CD14-positive monocyte (primary cell): Measurements from ENCODE around the gene PARP2. TPM values are rescaled to one million over a fixed set of nuclear protein-coding genes. Genes with fewer than 3 reads are reported as not detected.

Experiments
- DNase-seq, 3 donors: peaks; one replicate each; pipeline ENCODE4 v3.0.0-alpha.2; 2011 to 2022
- H2AFZ ChIP-seq: 2 replicates; pipeline ENCODE4 v1.6.0; 2012; ENCODE audit warnings: mild to moderate bottlenecking, low read depth, low read length, inconsistent platforms; ENCODE audit not compliant: insufficient read depth, poor library complexity, severe bottlenecking
- H3K27ac ChIP-seq, 2 donors: 1 replicate in 1 of 2; 2 replicates in 1 of 2; pipeline ENCODE4 v1.5.1; 2012 to 2013; ENCODE audit warnings: low read length in 2 of 2, control low read depth in 1 of 2, inconsistent platforms in 1 of 2, low read depth in 1 of 2, mild to moderate bottlenecking in 1 of 2
- H3K27me3 ChIP-seq, 2 donors: one replicate each; pipeline versions ENCODE4 v1.6.0 to v1.6.1; 2011 to 2013; ENCODE audit warnings: low read length in 2 of 2; ENCODE audit not compliant: control insufficient read depth in 2 of 2, insufficient read depth in 2 of 2
- H3K36me3 ChIP-seq, 2 donors: replicated peaks in 1 of 2; 1 replicate in 1 of 2; 2 replicates in 1 of 2; pipeline versions ENCODE4 v1.5.1 to v1.6.1; 2012 to 2013; ENCODE audit warnings: low read length in 2 of 2, control low read depth in 1 of 2, inconsistent platforms in 1 of 2, mild to moderate bottlenecking in 1 of 2; ENCODE audit not compliant: insufficient read depth in 2 of 2, control insufficient read depth in 1 of 2
- H3K4me1 ChIP-seq, 2 donors: 1 replicate in 1 of 2; 2 replicates in 1 of 2; pipeline versions ENCODE4 v1.5.1 to v1.6.1; 2012 to 2013; ENCODE audit warnings: low read length in 2 of 2, control low read depth in 1 of 2, inconsistent platforms in 1 of 2, mild to moderate bottlenecking in 1 of 2, moderate library complexity in 1 of 2; ENCODE audit not compliant: insufficient read depth in 2 of 2, control insufficient read depth in 1 of 2
- H3K4me2 ChIP-seq: replicated peaks from 2 replicates; pipeline ENCODE3; 2012; ENCODE audit warnings: low read length, moderate library complexity, mild to moderate bottlenecking; ENCODE audit not compliant: poor library complexity, severe bottlenecking; ENCODE audit errors: extremely low read depth
- H3K4me3 ChIP-seq, 3 experiments: fragments of 200-600 bp in 1 of 3; sonication (generic) in 1 of 3; replicated peaks in 1 of 3; 1 replicate in 2 of 3; 2 replicates in 1 of 3; pipeline ENCODE4 v1.5.1; 2011 to 2013; ENCODE audit warnings: low read length in 3 of 3, mild to moderate bottlenecking in 3 of 3, control low read depth in 2 of 3, low read depth in 2 of 3, inconsistent platforms in 1 of 3, moderate library complexity in 1 of 3
- H3K79me2 ChIP-seq: 2 replicates; pipeline ENCODE4 v1.6.0; 2012; ENCODE audit warnings: mild to moderate bottlenecking, control low read depth, inconsistent platforms, low read length, moderate library complexity; ENCODE audit not compliant: insufficient read depth
- H3K9ac ChIP-seq: 2 replicates; pipeline ENCODE4 v1.6.0; 2017; ENCODE audit warnings: low read length, mild to moderate bottlenecking; ENCODE audit not compliant: insufficient read depth, poor library complexity, severe bottlenecking
- H3K9me3 ChIP-seq, 2 donors: replicated peaks in 1 of 2; 1 replicate in 1 of 2; 2 replicates in 1 of 2; pipeline versions ENCODE4 v1.5.1 to v1.6.1; 2012 to 2013; ENCODE audit warnings: low read length in 2 of 2, control low read depth in 1 of 2; ENCODE audit not compliant: control insufficient read depth in 1 of 2, insufficient read depth in 1 of 2
- H4K20me1 ChIP-seq: 2 replicates; pipeline ENCODE4 v1.6.0; 2012; ENCODE audit warnings: mild to moderate bottlenecking, low read length, control low read depth, moderate library complexity; ENCODE audit not compliant: insufficient read depth
- H3K27ac Mint-ChIP-seq, 7 donors: one replicate each; pipeline ENCODE4 v1.8.0; 2020; ENCODE audit warnings: mild to moderate bottlenecking in 7 of 7, mixed read lengths in 7 of 7, moderate library complexity in 6 of 7, inconsistent platforms in 2 of 7
- H3K27me3 Mint-ChIP-seq, 3 donors: one replicate each; pipeline ENCODE4 v1.8.0; 2021 to 2022; ENCODE audit warnings: low read depth in 3 of 3, mild to moderate bottlenecking in 3 of 3, mixed read lengths in 3 of 3, moderate library complexity in 3 of 3, inconsistent platforms in 1 of 3
- H3K36me3 Mint-ChIP-seq, 2 donors: one replicate each; pipeline ENCODE4 v1.8.0; 2020; ENCODE audit warnings: mixed read lengths in 2 of 2, inconsistent platforms in 1 of 2, mild to moderate bottlenecking in 1 of 2
- H3K4me1 Mint-ChIP-seq: one replicate; pipeline ENCODE4 v1.8.0; 2020; ENCODE audit warnings: mild to moderate bottlenecking, mixed read lengths
- H3K4me3 Mint-ChIP-seq, 2 donors: one replicate each; pipeline ENCODE4 v1.8.0; 2020; ENCODE audit warnings: mild to moderate bottlenecking in 2 of 2, mixed read lengths in 2 of 2, moderate library complexity in 1 of 2
- H3K9me3 Mint-ChIP-seq, 7 donors: one replicate each; pipeline ENCODE4 v1.8.0; 2020 to 2022; ENCODE audit warnings: mixed read lengths in 7 of 7, mild to moderate bottlenecking in 6 of 7, moderate library complexity in 6 of 7, inconsistent platforms in 2 of 7
- WGBS: methylation state at CpG from one replicate; pipeline ENCODE4 v1.1.5; 2013; ENCODE audit warnings: missing lambda C conversion rate; ENCODE audit not compliant: insufficient coverage; 5-methylcytosine and 5-hydroxymethylcytosine counted together
- intact Hi-C, 2 donors: fragments of 100-400 bp; cut with micrococcal nuclease; formaldehyde crosslinking; loops; one replicate each; pipeline versions ENCODE4 v1.15.0 to v1.15.1; 2023
- polyA plus RNA-seq, 3 donors: library from polyadenylated mRNA; depleted of rRNA in 1 of 3; unstranded in 2 of 3; stranded (reverse) in 1 of 3; fragments of 300-500 nt in 2 of 3; fragments of >200 nt in 1 of 3; fragmentation: Illumina TruSeq in 2 of 3; gene quantifications; 1 replicate in 2 of 3; 2 replicates in 1 of 3; pipeline ENCODE4 v1.2.3, GENCODE V29; 2012 to 2021
- TF ChIP-seq, protein P1 (sequence below): fragments of 200-600 bp; IDR thresholded peaks from one replicate; pipeline ENCODE4 v1.8.0; 2022; ENCODE audit warnings: antibody characterized with exemption, mild to moderate bottlenecking

The PARP2 gene
- polyA plus RNA-seq, 3 donors = 1.8 to 7.3 (median 3.9) TPM

DNA sequence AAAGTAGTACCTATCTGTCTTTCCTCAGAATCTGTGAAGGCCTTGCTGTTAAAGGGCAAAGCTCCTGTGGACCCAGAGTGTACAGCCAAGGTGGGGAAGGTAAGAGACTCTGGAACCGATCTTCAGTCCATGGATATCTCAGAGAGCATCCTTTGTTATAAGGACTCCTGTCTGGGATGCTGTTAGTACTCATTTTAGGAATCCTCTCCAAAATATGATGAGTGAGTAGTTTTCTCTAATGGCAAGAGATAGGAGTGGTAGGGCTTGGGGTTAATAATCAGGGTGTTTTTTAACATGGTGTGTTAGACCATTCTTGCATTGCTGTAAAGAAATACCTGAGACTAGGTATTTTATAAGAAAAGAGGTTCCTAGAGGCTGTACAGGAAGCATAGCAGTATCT lies 1.9 kb downstream of the PARP2 start:
- WGBS = 100% methylated on average over 1 of the region's 1 CpG
- peaks cover 9% of the 10 kb centered on the region for H3K4me1 Mint-ChIP-seq
- Histone ChIP-seq H3K4me3 (no peak overlapping the region), H3K27me3 (no peaks in the 10 kb centered on the region), H3K79me2 (peaks cover 12% of the 10 kb centered on the region), H3K36me3 (peaks cover 6 to 32% of the 10 kb centered on the region in 2 donors), H2AFZ (no peak overlapping the region), H3K4me2 (no peak overlapping the region), H3K9ac (no peak overlapping the region), H3K27ac (no peak overlapping the region), H4K20me1 (no peaks in the 10 kb centered on the region), H3K4me1 (peaks cover 11 to 14% of the 10 kb centered on the region in 2 donors), H3K9me3 (no peaks in the 10 kb centered on the region)
- peaks cover 16 to 36% of the 10 kb centered on the region in 2 donors for H3K36me3 Mint-ChIP-seq
- no peak for DNase-seq
- no peak overlapping the region for H3K4me3 Mint-ChIP-seq
- peak overlapping the region in 2 of 7 donors; percentile 0 to 26 for H3K27ac Mint-ChIP-seq
- H3K27me3 Mint-ChIP-seq = peaks cover 0 to 3% (median 0%) of the 10 kb centered on the region in 3 donors
- intact Hi-C loops = loop anchor here (10.0 kb wide), 1 partner anchor 109 kb away; the partner anchor contains the start of genes APEX1 (in 2 of the 2) and OSGEP (in 2 of the 2)
- no peaks in the 10 kb centered on the region for H3K9me3 Mint-ChIP-seq
- TF ChIP-seq, protein P1, sequence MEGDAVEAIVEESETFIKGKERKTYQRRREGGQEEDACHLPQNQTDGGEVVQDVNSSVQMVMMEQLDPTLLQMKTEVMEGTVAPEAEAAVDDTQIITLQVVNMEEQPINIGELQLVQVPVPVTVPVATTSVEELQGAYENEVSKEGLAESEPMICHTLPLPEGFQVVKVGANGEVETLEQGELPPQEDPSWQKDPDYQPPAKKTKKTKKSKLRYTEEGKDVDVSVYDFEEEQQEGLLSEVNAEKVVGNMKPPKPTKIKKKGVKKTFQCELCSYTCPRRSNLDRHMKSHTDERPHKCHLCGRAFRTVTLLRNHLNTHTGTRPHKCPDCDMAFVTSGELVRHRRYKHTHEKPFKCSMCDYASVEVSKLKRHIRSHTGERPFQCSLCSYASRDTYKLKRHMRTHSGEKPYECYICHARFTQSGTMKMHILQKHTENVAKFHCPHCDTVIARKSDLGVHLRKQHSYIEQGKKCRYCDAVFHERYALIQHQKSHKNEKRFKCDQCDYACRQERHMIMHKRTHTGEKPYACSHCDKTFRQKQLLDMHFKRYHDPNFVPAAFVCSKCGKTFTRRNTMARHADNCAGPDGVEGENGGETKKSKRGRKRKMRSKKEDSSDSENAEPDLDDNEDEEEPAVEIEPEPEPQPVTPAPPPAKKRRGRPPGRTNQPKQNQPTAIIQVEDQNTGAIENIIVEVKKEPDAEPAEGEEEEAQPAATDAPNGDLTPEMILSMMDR = no peak

DNA sequence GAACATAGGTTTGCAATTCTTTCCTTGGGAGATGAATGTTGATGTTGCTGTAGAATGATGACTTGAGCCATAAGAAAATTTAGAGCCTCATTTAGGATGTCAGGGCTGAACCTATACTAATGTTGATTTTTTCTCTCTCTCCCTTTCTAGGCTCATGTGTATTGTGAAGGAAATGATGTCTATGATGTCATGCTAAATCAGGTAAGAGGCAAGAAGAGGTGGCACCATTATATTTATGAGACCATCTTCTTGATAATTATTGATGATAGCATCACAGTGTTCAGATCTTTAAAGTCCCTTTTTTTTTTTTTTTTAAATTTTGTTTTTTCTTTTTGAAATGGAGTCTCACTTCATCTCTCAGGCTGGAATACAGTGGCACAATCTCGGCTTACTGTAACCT lies 3.3 kb downstream of the PARP2 start:
- peaks cover 0 to 3% (median 0%) of the 10 kb centered on the region in 3 donors for H3K27me3 Mint-ChIP-seq
- WGBS = 100% methylated on average over 1 of the region's 1 CpG
- Histone ChIP-seq H3K9ac (no peak overlapping the region), H2AFZ (no peak overlapping the region), H4K20me1 (no peaks in the 10 kb centered on the region), H3K4me2 (no peak overlapping the region), H3K9me3 (no peaks in the 10 kb centered on the region), H3K4me1 (peaks cover 11 to 14% of the 10 kb centered on the region in 2 donors), H3K27me3 (no peaks in the 10 kb centered on the region), H3K79me2 (peaks cover 12% of the 10 kb centered on the region), H3K36me3 (peaks cover 10 to 42% of the 10 kb centered on the region in 2 donors), H3K27ac (no peak overlapping the region), H3K4me3 (no peak overlapping the region)
- peaks cover 21 to 44% of the 10 kb centered on the region in 2 donors for H3K36me3 Mint-ChIP-seq
- DNase-seq = no peak
- no peak overlapping the region for H3K4me3 Mint-ChIP-seq
- H3K9me3 Mint-ChIP-seq = no peaks in the 10 kb centered on the region
- intact Hi-C loops = loop anchor here (10.0 kb wide), 1 partner anchor 108 kb away; the partner anchor contains the start of genes APEX1 (in 2 of the 2) and OSGEP (in 2 of the 2)
- H3K27ac Mint-ChIP-seq = peak overlapping the region in 1 of 7 donors; percentile 61
- TF ChIP-seq, protein P1 = no peak
- H3K4me1 Mint-ChIP-seq = peaks cover 9% of the 10 kb centered on the region
